AG08395 (cell line): ENCODE measurements around the gene ERMAP.
"Not testable (repeated sequence)": the region's sequence is repeated elsewhere in the genome, so short reads cannot be mapped to it uniquely, and the experiment has no call there.

Source experiments
- DNase-seq: peaks from one replicate; pipeline ENCODE4 v3.0.0; 2012; ENCODE audit warnings: mixed read lengths, low spot score

Gene ERMAP

GRCh38 chr1:42845193-42845592 lies 28.3 kb downstream of the ERMAP start:
- no peak for DNase-seq

- DNase-seq = no peak
These were observed 28.9 kb downstream of the ERMAP start for GRCh38 chr1:42845866-42846256.

GRCh38 chr1:42846257-42847110 lies 29.6 kb downstream of the ERMAP start, which contains the start of gene ZNF691:
TSS of gene ZNF691 (plus strand) at chr1:42846613. CDS start at chr1:42849659, 3,046 bp downstream.
- peak; percentile 100 for DNase-seq

- DNase-seq = no peak
These were observed 30.2 kb downstream of the ERMAP start for GRCh38 chr1:42847111-42847595.

- no peak for DNase-seq
These were observed 31.0 kb downstream of the ERMAP start for GRCh38 chr1:42847721-42848460.

- DNase-seq = no peak
These were observed 32.1 kb downstream of the ERMAP start for GRCh38 chr1:42848823-42849537.

- DNase-seq = no peak
These were observed 33.0 kb downstream of the ERMAP start for GRCh38 chr1:42849944-42850343.

GRCh38 chr1:42851420-42851819 lies 34.5 kb downstream of the ERMAP start:
- DNase-seq = no peak

- no peak for DNase-seq
These were observed 35.2 kb downstream of the ERMAP start for GRCh38 chr1:42851960-42852607.

- DNase-seq = no peak
These were observed 35.7 kb downstream of the ERMAP start for GRCh38 chr1:42852608-42852980.

- no peak for DNase-seq
These were observed 36.4 kb downstream of the ERMAP start for GRCh38 chr1:42853116-42853884.

- DNase-seq = not testable (repeated sequence)
These were observed 39.6 kb downstream of the ERMAP start for GRCh38 chr1:42856554-42856953.

GRCh38 chr1:42859366-42859765 lies 42.4 kb downstream of the ERMAP start:
- DNase-seq = not testable (repeated sequence)

GRCh38 chr1:42860339-42861013 lies 43.6 kb downstream of the ERMAP start:
- DNase-seq = no peak

GRCh38 chr1:42861014-42861399 lies 44.1 kb downstream of the ERMAP start:
- no peak for DNase-seq

- DNase-seq = no peak
These were observed 49.6 kb downstream of the ERMAP start for GRCh38 chr1:42866549-42866948.

- DNase-seq = not testable (repeated sequence)
These were observed 51.5 kb downstream of the ERMAP start for GRCh38 chr1:42868466-42868865.

GRCh38 chr1:42869254-42869653 lies 52.3 kb downstream of the ERMAP start:
- DNase-seq = not testable (repeated sequence)

- DNase-seq = not testable (repeated sequence)
These were observed 52.8 kb downstream of the ERMAP start for GRCh38 chr1:42869751-42870150.

- DNase-seq = not testable (repeated sequence)
These were observed 56.2 kb downstream of the ERMAP start for GRCh38 chr1:42873108-42873507.
